GM12891 (cell line): Measurements from ENCODE around the gene SLC2A8.

Experiments
- DNase-seq: peaks from one replicate; pipeline ENCODE4 v3.0.0; 2011; ENCODE audit warnings: low spot score; ENCODE audit not compliant: insufficient read length
- FAIRE-seq: peaks from 2 replicates; lab custom pipeline; 2011; peaks lifted over from hg19 to GRCh38; lab: Jason Lieb, UNC
- PAX5 ChIP-seq: IDR thresholded peaks from 2 replicates; pipeline ENCODE4 v1.6.1; 2011; ENCODE audit warnings: low read length, moderate library complexity, mild to moderate bottlenecking; ENCODE audit not compliant: insufficient read depth, severe bottlenecking
- POLR2A ChIP-seq: IDR thresholded peaks from 2 replicates; pipeline ENCODE4 v1.6.1; 2011; ENCODE audit warnings: low read depth, low read length, control low read depth
- POLR2AphosphoS5 ChIP-seq: IDR thresholded peaks from 2 replicates; pipeline ENCODE4 v1.6.1; 2011; ENCODE audit warnings: low read depth, low read length, control low read depth
- POU2F2 ChIP-seq: IDR thresholded peaks from 2 replicates; pipeline ENCODE4 v1.6.1; 2011; ENCODE audit warnings: low read depth, mild to moderate bottlenecking, control low read depth, low read length, moderate library complexity
- SPI1 ChIP-seq: IDR thresholded peaks from 2 replicates; pipeline ENCODE4 v1.6.1; 2011; ENCODE audit warnings: low read depth, low read length, control low read depth
- TAF1 ChIP-seq: IDR thresholded peaks from 2 replicates; pipeline ENCODE4 v1.6.1; 2011; ENCODE audit warnings: low read depth, low read length, control low read depth

The SLC2A8 gene

DNA sequence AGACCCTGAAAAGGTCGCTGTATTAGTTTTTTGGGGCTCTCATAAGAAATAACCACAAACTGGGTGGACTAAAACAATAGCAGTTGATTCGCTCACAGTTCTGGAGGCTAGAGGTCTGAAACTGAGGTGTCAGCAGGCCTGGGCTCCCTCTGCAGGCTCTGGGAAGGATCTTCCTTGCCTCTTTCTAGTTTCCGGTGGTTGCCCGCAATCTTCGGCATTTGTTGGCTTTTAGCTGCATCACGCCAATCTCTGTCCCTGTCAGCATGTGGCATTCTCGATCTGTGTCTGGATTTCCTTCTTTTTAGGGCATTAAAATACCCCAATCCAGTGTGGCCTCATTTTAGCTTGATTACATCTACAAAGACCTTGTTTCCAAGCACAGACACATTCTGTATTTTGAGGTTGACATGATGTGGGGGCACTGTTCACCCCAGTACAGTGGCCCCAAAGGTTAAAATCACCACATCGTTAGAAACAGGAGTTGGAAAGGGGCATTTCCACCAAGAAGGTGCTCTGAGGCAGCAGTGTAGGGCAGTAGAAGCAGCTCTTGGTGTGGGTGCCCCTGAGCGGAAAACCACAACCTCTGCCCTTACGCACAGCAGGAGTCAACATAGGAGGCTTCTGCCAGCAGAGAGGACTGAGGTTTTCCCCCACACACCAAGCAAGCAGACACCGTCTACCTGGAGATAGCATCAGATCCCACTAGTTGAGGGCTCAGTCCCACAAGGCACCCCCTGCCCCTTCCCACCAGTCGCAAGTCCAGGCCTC, 40.7 kb downstream of the SLC2A8 start:
- no peak for FAIRE-seq
- no peak for DNase-seq
- TF ChIP-seq POLR2AphosphoS5 (no peak), PAX5 (no peak), POU2F2 (no peak), TAF1 (no peak), SPI1 (no peak), POLR2A (no peak)

DNA sequence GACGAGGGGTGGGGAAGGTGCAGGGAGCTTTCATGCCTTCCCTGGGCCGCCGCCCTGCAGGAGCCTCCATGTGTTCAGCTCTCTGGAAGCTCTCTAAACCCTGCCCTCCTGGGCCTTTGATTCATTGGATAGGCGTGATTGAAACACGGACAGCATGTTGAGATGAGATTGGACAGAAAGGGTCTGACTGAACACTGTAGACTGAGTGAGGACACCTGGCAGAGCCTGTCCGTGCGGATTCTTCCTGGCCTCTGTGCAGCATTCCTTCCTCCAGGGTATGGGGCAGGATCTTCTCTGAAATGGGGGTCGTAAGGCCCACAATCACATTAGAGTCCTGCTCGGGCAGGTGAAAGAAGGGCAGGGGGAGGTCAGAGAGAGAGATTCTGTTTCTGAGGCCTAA, 41.4 kb downstream of the SLC2A8 start:
- TF ChIP-seq TAF1 (no peak), SPI1 (no peak), POU2F2 (no peak), POLR2A (no peak), POLR2AphosphoS5 (no peak), PAX5 (no peak)
- FAIRE-seq (no peak), DNase-seq (no peak)

DNA sequence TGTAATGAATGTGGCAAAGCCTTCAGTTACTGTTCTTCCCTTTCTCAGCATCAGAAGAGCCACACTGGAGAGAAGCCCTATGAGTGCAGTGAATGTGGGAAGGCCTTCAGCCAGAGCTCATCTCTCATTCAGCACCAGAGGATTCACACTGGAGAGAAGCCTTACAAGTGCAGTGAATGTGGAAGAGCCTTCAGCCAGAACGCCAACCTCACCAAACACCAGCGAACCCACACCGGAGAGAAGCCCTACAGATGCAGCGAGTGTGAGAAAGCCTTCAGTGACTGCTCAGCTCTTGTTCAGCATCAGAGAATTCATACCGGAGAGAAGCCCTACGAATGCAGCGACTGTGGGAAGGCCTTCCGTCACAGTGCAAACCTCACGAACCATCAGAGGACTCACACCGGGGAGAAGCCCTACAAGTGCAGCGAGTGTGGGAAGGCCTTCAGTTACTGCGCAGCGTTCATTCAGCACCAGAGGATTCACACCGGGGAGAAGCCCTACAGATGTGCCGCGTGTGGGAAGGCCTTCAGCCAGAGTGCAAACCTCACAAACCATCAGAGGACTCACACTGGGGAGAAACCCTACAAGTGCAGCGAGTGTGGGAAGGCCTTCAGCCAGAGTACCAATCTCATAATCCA, 47.4 kb downstream of the SLC2A8 start:
- FAIRE-seq (no peak), DNase-seq (no peak)
- TF ChIP-seq SPI1 (no peak), POU2F2 (peak; percentile 65; the same call in 1 of the 2 replicates), POLR2AphosphoS5 (peak; percentile 25; the same call in 1 of the 2 replicates)

DNA sequence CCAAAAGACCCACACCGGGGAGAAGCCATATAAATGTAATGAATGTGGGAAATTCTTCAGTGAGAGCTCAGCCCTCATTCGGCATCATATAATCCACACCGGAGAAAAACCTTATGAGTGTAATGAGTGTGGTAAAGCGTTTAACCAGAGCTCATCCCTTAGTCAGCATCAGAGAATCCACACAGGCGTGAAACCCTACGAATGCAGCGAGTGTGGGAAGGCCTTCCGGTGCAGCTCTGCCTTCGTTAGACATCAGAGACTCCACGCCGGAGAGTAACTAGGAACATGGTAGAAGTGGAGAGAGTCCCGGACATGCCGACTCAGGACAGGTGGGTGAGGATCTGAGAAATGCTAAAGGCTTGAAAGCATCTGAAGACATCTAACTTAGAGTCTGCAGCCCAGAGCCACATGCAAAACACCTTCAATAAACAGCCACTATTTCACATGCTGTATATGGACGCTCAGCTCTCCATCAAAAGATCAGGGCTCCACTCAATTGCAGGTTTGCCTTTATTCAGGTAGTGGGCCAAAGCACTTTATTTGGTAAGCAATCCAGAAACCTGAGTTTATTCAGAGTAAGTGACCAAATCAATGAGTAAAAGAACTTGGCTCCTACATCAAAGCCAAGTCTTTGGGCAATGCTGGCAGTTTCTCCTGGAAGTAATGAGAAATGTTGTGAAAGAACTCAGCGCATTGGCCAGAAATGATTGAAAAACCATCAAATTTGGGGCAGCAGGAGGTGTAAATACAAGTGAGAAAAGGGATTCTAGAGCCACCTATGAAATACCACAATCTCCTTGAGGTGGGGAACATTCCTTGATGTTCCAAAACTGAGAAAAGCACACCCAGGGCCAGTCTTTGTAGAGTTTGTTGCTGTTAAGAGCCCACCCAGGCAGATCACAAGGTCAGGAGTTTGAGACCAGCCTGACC, 48.2 kb downstream of the SLC2A8 start:
- no peak for FAIRE-seq
- no peak for DNase-seq
- TF ChIP-seq TAF1 (no peak), SPI1 (no peak), PAX5 (no peak), POLR2A (no peak; the same call in 1 of the 2 replicates), POU2F2 (0 out of 2 replicates have a peak, but pooled peaks have one; percentile 3), POLR2AphosphoS5 (peak; percentile 15; the same call in 1 of the 2 replicates)

DNA sequence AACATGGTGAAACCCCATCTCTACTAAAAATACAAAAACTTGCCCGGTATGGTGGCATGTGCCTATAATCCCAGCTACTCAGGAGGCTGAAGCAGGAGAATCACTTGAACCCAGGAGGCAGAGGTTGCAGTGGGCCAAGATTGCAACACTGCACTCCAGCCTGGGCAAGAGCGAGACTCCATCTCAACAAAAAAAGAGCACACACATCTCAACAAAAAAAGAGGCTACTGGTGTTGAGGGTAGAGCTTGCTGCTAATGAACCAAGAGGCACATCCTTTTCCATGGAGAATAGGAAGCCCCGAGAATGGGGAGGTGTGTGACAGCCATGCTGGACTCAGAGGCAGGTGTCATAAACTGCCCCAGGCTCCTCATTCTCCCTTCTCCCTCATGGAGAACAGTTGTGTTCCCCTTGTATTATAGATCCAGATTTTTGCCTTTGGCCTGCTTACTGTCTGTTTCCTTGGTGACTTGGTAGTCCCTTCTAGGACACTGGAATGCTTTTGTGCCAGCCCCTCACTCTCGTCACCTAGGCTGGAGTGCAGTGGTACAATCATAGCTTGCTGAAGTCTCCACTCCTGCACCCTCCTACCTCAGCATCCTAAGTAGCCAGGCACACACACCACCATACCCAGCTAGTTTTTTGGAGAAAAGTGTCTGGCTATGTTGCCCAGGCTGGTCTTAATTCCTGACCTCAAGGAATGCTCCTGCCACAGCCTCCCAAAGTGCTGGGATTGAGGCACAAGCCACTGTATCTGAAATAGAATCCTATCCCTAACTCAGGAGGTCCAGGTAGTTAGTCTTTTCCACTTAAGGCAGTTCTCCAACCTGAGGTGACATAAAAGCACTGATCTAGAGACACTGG, 49.1 kb downstream of the SLC2A8 start:
- TF ChIP-seq POLR2A (peak; percentile 58; the same call in 1 of the 2 replicates), SPI1 (no peak), POLR2AphosphoS5 (peak; percentile 79)
- FAIRE-seq (no peak), DNase-seq (no peak)

DNA sequence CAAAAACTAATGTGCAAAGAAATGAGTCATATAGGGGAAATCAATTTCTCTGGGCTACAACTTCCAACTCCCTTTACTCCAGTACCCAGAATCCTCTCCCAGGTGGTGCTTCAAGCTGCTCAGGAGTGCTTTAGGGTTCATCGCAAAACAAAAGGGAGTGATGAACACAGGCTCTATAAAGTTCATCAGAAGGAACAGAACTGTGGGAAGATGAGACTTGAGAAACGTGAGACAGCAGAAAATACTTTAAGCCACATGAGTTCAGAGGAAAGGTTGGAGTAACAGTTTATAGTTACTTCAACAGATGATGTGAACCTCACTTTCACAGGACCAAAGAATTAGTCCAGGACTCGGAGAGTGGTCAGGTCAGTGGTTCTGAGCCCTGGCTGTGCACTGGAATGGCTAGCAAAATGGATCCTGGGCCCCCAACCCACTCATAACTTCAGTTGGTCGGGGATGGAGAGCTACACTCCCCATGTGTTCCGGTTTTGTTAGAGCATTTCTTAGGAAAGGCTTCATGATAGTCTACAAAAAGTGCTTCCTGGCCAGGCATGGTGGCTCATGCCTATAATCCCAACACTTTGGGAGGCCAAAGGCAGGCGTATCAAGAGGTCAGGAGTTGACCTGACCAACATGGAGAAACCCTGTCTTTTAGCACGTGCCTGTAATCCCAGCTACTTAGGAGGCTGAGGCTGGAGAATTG, 49.9 kb downstream of the SLC2A8 start:
- TF ChIP-seq SPI1 (no peak), POLR2A (peak; percentile 64; the same call in 1 of the 2 replicates), POLR2AphosphoS5 (0 out of 2 replicates have a peak, but pooled peaks have one; percentile 14)
- DNase-seq = no peak
- FAIRE-seq = no peak

DNA sequence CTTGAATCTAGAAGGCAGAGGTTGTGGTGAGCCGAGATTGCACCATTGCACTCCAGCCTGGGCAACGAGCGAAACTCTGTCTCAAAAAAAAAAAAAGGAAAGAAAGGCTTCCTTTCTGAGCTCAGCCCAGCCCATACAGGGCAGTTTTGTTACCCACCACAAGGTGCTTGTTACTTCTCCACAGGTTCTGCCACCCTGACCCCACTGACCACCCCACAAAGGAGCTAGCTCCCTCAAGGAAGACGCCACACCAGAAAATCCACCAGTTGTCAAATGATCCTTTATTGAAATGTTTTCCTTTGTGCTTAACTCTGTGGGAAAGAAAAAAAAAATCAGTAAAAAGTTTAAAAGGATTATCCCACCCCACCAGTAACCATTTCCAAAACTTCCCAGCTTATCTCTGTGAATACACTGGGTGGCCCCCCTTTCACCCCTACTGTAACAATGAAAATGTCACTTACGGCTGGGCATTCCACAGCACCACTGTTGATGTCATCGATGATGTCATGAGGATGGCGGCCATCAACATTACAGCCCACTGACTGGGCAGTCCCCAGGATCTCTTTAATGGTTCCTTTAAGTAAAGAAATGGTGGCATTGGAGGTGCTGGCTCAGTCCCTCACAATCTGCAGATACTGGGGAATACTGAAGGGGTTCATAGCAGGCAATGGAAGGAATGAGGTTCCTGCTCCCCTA, 50.6 kb downstream of the SLC2A8 start:
- no peak for TF ChIP-seq PAX5
- FAIRE-seq (no peak), DNase-seq (no peak)

DNA sequence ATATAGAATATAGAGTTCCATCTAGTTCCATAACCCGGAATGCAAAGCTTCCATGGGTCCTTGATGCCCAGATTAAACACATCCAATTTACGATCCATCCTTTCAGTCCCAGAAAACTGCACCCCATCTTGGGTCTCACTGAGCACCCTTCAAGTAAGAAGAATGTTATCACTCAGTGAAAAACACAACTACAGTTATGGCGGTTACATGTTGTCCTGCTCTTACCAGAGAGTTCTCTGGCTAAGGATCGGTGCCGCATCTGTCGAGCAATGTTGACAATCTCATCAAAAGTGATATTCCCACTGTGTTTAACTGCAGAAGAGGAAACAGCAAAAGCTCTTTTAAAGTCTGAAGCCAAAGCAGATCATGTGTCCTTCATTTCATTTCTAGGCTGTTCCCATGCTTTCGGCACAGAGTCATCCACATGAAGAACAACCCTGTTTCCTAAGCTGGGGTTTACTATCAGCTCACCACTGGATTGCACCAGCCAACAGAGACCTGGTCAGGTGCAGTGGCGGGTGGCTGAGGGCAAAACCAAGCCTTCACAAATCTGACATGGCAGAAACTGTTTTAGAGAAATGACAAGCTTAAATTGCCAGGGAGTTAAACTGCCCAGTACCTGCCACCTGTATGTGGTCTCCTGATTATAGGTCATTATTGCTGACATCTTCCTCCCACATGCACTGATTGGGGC, 51.3 kb downstream of the SLC2A8 start:
- TF ChIP-seq POLR2A (no peak), SPI1 (no peak), TAF1 (no peak), POLR2AphosphoS5 (no peak; the same call in 1 of the 2 replicates), POU2F2 (no peak), PAX5 (no peak)
- DNase-seq = no peak
- no peak for FAIRE-seq
